Measurements from ENCODE around the gene GDPD5. TPM values are rescaled to one million over a fixed set of nuclear protein-coding genes. Genes with fewer than 3 reads are reported as not detected.

The GDPD5 gene
- polyA plus RNA-seq, 2 of the 4 experiments (the other 2 are of a cell fraction), result 3.9 to 5.9 TPM

DNA sequence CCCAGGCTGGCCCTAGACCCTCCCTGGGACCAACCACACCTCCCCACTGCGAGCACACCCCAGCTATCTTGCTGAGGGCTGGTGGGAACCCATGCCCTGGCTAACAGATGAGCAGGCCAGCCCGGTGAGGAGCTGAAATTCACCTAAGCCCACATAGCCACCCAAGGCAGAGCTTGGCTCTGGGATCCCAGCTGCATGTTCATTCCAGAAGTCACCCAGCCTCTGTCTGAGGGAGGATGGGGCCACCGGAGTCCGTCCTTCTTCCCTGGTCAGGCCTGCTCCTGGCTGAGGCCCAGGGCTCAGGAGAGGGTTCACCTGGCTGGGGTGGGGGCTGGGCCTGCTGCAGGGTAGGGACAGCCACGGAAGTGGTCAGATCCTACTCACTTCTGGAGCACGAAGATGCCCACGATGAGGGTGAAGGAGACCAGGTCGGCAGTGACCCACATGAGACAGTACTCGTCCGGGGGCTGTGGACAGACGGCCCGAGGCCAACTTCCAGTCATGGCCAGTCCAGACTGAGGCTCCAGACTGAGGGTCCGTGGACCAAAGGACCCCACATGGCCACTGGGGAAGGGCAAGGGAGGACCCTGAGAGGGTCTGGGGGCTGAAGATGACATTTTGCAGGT is 86.1 kb downstream of the GDPD5 start:
- FAIRE-seq (no peak), DNase-seq (ENCODE audit: low read depth in 1 of 2, low spot score in 1 of 2) (no peak), ATAC-seq (no peak)
- TF ChIP-seq, protein P1, sequence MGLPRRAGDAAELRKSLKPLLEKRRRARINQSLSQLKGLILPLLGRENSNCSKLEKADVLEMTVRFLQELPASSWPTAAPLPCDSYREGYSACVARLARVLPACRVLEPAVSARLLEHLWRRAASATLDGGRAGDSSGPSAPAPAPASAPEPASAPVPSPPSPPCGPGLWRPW (IDR thresholded peaks at IDR 0.05), result no peak
- TF ChIP-seq, protein P2, sequence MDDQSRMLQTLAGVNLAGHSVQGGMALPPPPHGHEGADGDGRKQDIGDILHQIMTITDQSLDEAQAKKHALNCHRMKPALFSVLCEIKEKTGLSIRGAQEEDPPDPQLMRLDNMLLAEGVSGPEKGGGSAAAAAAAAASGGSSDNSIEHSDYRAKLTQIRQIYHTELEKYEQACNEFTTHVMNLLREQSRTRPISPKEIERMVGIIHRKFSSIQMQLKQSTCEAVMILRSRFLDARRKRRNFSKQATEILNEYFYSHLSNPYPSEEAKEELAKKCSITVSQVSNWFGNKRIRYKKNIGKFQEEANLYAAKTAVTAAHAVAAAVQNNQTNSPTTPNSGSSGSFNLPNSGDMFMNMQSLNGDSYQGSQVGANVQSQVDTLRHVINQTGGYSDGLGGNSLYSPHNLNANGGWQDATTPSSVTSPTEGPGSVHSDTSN (IDR thresholded peaks at IDR 0.05), result no peak
- TF ChIP-seq PHF8 (IDR thresholded peaks at IDR 0.05; ENCODE audit: borderline replicate concordance, low read depth), result no peak
- no peak for TF ChIP-seq EHF (CRISPR knock-in tag; IDR thresholded peaks at IDR 0.05)
- TF ChIP-seq EP300 (IDR thresholded peaks at IDR 0.05), result no peak
- TF ChIP-seq HEYL (CRISPR knock-in tag; IDR thresholded peaks at IDR 0.05), result no peak
- TF ChIP-seq RFX5 (IDR thresholded peaks at IDR 0.05), result no peak
- TF ChIP-seq RAD21 (conservative IDR thresholded peaks at IDR 0.05 in 1 of 2, IDR thresholded peaks at IDR 0.05 in 1 of 2), result no peak
- no peak for TF ChIP-seq KDM5A (IDR thresholded peaks at IDR 0.05)
- TF ChIP-seq MAZ (IDR thresholded peaks at IDR 0.05; ENCODE audit: borderline replicate concordance, low read depth, low read length), result no peak
- TF ChIP-seq JUN (IDR thresholded peaks at IDR 0.05), result no peak
- no peak for TF ChIP-seq HOXA7 (CRISPR knock-in tag; IDR thresholded peaks at IDR 0.05)
- no peak for TF ChIP-seq CBX2 (IDR thresholded peaks at IDR 0.05; ENCODE audit: borderline replicate concordance, low read depth)
- H3K4me1 ChIP-seq, result peaks cover 10% of the 10 kb centered on the region; the same call in 2 of the 3 replicates
- no peak overlapping the region for H3K4me2 ChIP-seq
- ChIA-PET POLR2A (no interaction called here), CTCF (interaction anchor here (0.9 to 9.3 kb wide), 8 partner anchors 10 to 146 kb away, joined by 3 to 432 read pairs (median 7); partner anchors contain the start of gene GDPD5)
- H3K9me3 ChIP-seq, result no peaks in the 10 kb centered on the region
- H3K27ac ChIP-seq, result no peak overlapping the region
- 73% methylated on average over 8 of the region's 13 CpGs for WGBS (ENCODE audit: missing lambda C conversion rate)
- no peak overlapping the region for H3K4me3 ChIP-seq

DNA sequence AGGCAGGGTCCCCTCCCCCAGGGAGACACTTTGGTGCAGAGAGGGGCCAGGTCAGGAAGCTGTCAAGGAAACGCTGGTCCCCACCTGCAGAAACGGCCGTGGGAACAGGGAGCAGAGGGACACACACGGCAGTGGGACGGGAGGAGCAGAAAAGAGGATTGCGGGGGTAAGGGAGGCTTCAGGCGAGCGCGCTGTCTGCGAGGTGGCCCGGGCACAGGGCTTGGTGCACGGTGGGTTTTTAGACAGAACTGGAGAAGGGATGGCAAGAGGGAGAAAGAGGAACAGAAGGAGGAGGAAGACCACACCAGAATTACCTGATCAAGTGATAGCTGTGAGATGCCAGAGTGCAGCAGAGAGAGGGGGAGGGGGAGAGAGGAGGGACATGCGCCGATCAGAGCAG is 86.7 kb downstream of the GDPD5 start:
- DNase-seq (ENCODE audit: low read depth in 1 of 2, low spot score in 1 of 2), result no peak
- H3K4me3 ChIP-seq, result no peak overlapping the region
- ChIA-PET POLR2A (no interaction called here), CTCF (interaction anchor here (0.9 to 9.3 kb wide), 7 partner anchors 9 to 146 kb away, joined by 3 to 432 read pairs (median 5); partner anchors contain the start of gene GDPD5)
- H3K4me1 ChIP-seq, result peaks cover 10% of the 10 kb centered on the region; the same call in 2 of the 3 replicates
- WGBS (ENCODE audit: missing lambda C conversion rate), result 72% methylated on average over 14 of the region's 14 CpGs
- ATAC-seq, result no peak
- no peak overlapping the region for H3K4me2 ChIP-seq
- no peak for FAIRE-seq
- H3K9me3 ChIP-seq, result no peaks in the 10 kb centered on the region
- peak overlapping the region in 1 of 2 experiments; percentile 24; a peak in 1 of 6 replicates for H3K27ac ChIP-seq
- TF ChIP-seq MAFK (IDR thresholded peaks at IDR 0.05; ENCODE audit: partially characterized antibody) (no peak), TP53 (CRISPR knock-in tag; IDR thresholded peaks at IDR 0.05) (no peak), FOSB (CRISPR knock-in tag; IDR thresholded peaks at IDR 0.05) (no peak), JUNB (IDR thresholded peaks at IDR 0.05) (no peak), EHF (CRISPR knock-in tag; IDR thresholded peaks at IDR 0.05) (no peak), GATA3 (IDR thresholded peaks at IDR 0.05; ENCODE audit: borderline replicate concordance) (no peak)
- TF ChIP-seq, protein P3, sequence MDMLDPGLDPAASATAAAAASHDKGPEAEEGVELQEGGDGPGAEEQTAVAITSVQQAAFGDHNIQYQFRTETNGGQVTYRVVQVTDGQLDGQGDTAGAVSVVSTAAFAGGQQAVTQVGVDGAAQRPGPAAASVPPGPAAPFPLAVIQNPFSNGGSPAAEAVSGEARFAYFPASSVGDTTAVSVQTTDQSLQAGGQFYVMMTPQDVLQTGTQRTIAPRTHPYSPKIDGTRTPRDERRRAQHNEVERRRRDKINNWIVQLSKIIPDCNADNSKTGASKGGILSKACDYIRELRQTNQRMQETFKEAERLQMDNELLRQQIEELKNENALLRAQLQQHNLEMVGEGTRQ (IDR thresholded peaks at IDR 0.05), result no peak
- TF ChIP-seq, protein P4, sequence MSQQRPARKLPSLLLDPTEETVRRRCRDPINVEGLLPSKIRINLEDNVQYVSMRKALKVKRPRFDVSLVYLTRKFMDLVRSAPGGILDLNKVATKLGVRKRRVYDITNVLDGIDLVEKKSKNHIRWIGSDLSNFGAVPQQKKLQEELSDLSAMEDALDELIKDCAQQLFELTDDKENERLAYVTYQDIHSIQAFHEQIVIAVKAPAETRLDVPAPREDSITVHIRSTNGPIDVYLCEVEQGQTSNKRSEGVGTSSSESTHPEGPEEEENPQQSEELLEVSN (IDR thresholded peaks at IDR 0.05; ENCODE audit: borderline replicate concordance, low read depth), result no peak
